ENCODE results near the gene OGFR.

The OGFR gene

GRCh38 chr20:62825986-62826645, 21.5 kb downstream of the OGFR start:
- DNase-seq (ENCODE audit: low read depth in 2 of 2) = no peak

GRCh38 chr20:62826646-62827310, 22.1 kb downstream of the OGFR start:
- DNase-seq (ENCODE audit: low read depth in 2 of 2) = no peak

GRCh38 chr20:62827311-62828038, 22.8 kb downstream of the OGFR start:
- no peak for DNase-seq (ENCODE audit: low read depth in 2 of 2)

GRCh38 chr20:62828051-62828450, 23.4 kb downstream of the OGFR start:
- no peak for DNase-seq (ENCODE audit: low read depth in 2 of 2)

- DNase-seq (ENCODE audit: low read depth in 2 of 2) = no peak
Measured at GRCh38 chr20:62828511-62829230, 24.0 kb downstream of the OGFR start.

GRCh38 chr20:62829231-62830230, 24.9 kb downstream of the OGFR start:
- DNase-seq (ENCODE audit: low read depth in 2 of 2) = no peak

- DNase-seq (ENCODE audit: low read depth in 2 of 2) = no peak
Measured at GRCh38 chr20:62830251-62830650, 25.6 kb downstream of the OGFR start.

- no peak for DNase-seq (ENCODE audit: low read depth in 2 of 2)
Measured at GRCh38 chr20:62830821-62831220, 26.2 kb downstream of the OGFR start.

- no peak for DNase-seq (ENCODE audit: low read depth in 2 of 2)
Measured at GRCh38 chr20:62831361-62831788, 26.7 kb downstream of the OGFR start.

GRCh38 chr20:62831854-62832211, 27.2 kb downstream of the OGFR start:
- DNase-seq (ENCODE audit: low read depth in 2 of 2) = no peak

- DNase-seq (ENCODE audit: low read depth in 2 of 2) = peak in 1 of 2 experiments; percentile 30
Measured at GRCh38 chr20:62832212-62832922, 27.7 kb downstream of the OGFR start.

GRCh38 chr20:62832951-62833391, 28.3 kb downstream of the OGFR start:
- DNase-seq (ENCODE audit: low read depth in 2 of 2) = no peak

- no peak for DNase-seq (ENCODE audit: low read depth in 2 of 2)
Measured at GRCh38 chr20:62834967-62835730, 30.5 kb downstream of the OGFR start.

GRCh38 chr20:62835931-62836861, 31.6 kb downstream of the OGFR start:
- no peak for DNase-seq (ENCODE audit: low read depth in 2 of 2)

- DNase-seq (ENCODE audit: low read depth in 2 of 2) = no peak
Measured at GRCh38 chr20:62836967-62837490, 32.4 kb downstream of the OGFR start.

GRCh38 chr20:62837790-62838127, 33.1 kb downstream of the OGFR start:
- no peak for DNase-seq (ENCODE audit: low read depth in 2 of 2)

- no peak for DNase-seq (ENCODE audit: low read depth in 2 of 2)
Measured at GRCh38 chr20:62838128-62838891, 33.7 kb downstream of the OGFR start.

GRCh38 chr20:62839261-62839660, 34.6 kb downstream of the OGFR start:
- no peak for DNase-seq (ENCODE audit: low read depth in 2 of 2)
